H1 (cell line): ENCODE measurements around the gene VDR. TPM values are rescaled to one million over a fixed set of nuclear protein-coding genes. Genes with fewer than 3 reads are reported as not detected.

Experiments used
- CTCF ChIA-PET: fragments of 300-600 bp; sonication (Branson Sonifier 250); formaldehyde crosslinking; loops from one replicate; lab custom pipeline; 2021; ENCODE audit not compliant: partially characterized antibody; lab: Charles Lee
- POLR2A ChIA-PET: fragments of 300-600 bp; sonication (Branson Sonifier 250); formaldehyde crosslinking; loops from one replicate; lab custom pipeline; 2021; ENCODE audit warnings: inconsistent platforms; ENCODE audit not compliant: partially characterized antibody; lab: Charles Lee
- DNase-seq, 2 experiments: peaks; one replicate each; pipeline versions ENCODE4 v3.0.0 to v3.0.0-alpha.2; 2010 to 2022; ENCODE audit warnings: low spot score in 2 of 2, low read depth in 1 of 2, mixed read lengths in 1 of 2
- FAIRE-seq: peaks from 2 replicates; lab custom pipeline; 2011; peaks lifted over from hg19 to GRCh38; lab: Jason Lieb, UNC
- H2AFZ ChIP-seq: 2 replicates; pipeline ENCODE4 v1.8.1; 2012; ENCODE audit warnings: low read length, inconsistent platforms
- H2AK5ac ChIP-seq: 2 replicates; pipeline ENCODE4 v1.6.1; 2013; ENCODE audit warnings: low read depth, low read length
- H2BK120ac ChIP-seq: replicated peaks from 2 replicates; pipeline ENCODE3; 2013; ENCODE audit warnings: low read depth, low read length, inconsistent platforms
- H2BK12ac ChIP-seq: 2 replicates; pipeline ENCODE4 v1.6.1; 2013; ENCODE audit warnings: low read depth, low read length
- H2BK15ac ChIP-seq: 2 replicates; pipeline ENCODE4 v1.6.1; 2013; ENCODE audit warnings: low read length
- H2BK20ac ChIP-seq: 2 replicates; pipeline ENCODE4 v1.6.1; 2013; ENCODE audit warnings: low read length
- H2BK5ac ChIP-seq: 2 replicates; pipeline ENCODE4 v1.6.1; 2013; ENCODE audit warnings: low read depth, low read length
- H3K14ac ChIP-seq: 2 replicates; pipeline ENCODE4 v1.6.1; 2013; ENCODE audit warnings: inconsistent platforms; ENCODE audit not compliant: insufficient read length
- H3K18ac ChIP-seq: 2 replicates; pipeline ENCODE4 v1.6.1; 2013; ENCODE audit warnings: low read length; ENCODE audit errors: extremely low read depth
- H3K23ac ChIP-seq: 2 replicates; pipeline ENCODE4 v1.6.1; 2013; ENCODE audit warnings: inconsistent platforms; ENCODE audit not compliant: insufficient read length
- H3K23me2 ChIP-seq: 2 replicates; pipeline ENCODE4 v1.6.1; 2013; ENCODE audit warnings: low read depth, low read length
- H3K27ac ChIP-seq: 2 replicates; pipeline ENCODE4 v1.6.1; 2011; ENCODE audit warnings: low read depth, low read length, inconsistent platforms
- H3K27me3 ChIP-seq, 4 experiments: replicated peaks in 1 of 4; 1 replicate in 1 of 4; 2 replicates in 3 of 4; pipeline versions ENCODE4 v1.6.1 to v1.8.1; 2011 to 2013; ENCODE audit warnings: low read length in 3 of 4, mild to moderate bottlenecking in 3 of 4, inconsistent platforms in 2 of 4, mixed read lengths in 2 of 4, moderate library complexity in 1 of 4; ENCODE audit not compliant: control insufficient read depth in 3 of 4, insufficient read depth in 3 of 4; ENCODE audit errors: extremely low read depth in 1 of 4
- H3K36me3 ChIP-seq, 4 experiments: 2 replicates each; pipeline versions ENCODE4 v1.6.1 to v1.8.1; 2011 to 2013; ENCODE audit warnings: mild to moderate bottlenecking in 4 of 4, low read length in 3 of 4, moderate library complexity in 2 of 4, control low read depth in 1 of 4, inconsistent platforms in 1 of 4; ENCODE audit not compliant: insufficient read depth in 4 of 4, control insufficient read depth in 2 of 4
- H3K4ac ChIP-seq: replicated peaks from 2 replicates; pipeline ENCODE3; 2013; ENCODE audit warnings: low read length, low read depth, mixed read lengths, inconsistent platforms; ENCODE audit not compliant: insufficient read length
- H3K4me1 ChIP-seq, 4 experiments: replicated peaks in 1 of 4; 1 replicate in 1 of 4; 2 replicates in 3 of 4; pipeline versions ENCODE4 v1.6.1 to v1.8.1; 2011 to 2013; ENCODE audit warnings: low read length in 3 of 4, inconsistent platforms in 2 of 4, mixed read lengths in 1 of 4; ENCODE audit not compliant: insufficient read depth in 4 of 4, control insufficient read depth in 3 of 4
- H3K4me2 ChIP-seq, 2 experiments: 2 replicates each; pipeline versions ENCODE4 v1.6.1 to v1.8.1; 2011 to 2013; ENCODE audit warnings: low read depth in 2 of 2, low read length in 2 of 2, control low read depth in 1 of 2, inconsistent platforms in 1 of 2, mild to moderate bottlenecking in 1 of 2; ENCODE audit not compliant: insufficient read depth in 1 of 2
- H3K4me3 ChIP-seq, 4 experiments: fragments of 200-600, 300-600 bp in 1 of 4; sonication (generic), shearing (Covaris generic), sonication (Bioruptor Twin) in 1 of 4; 2 replicates each; pipeline versions ENCODE4 v1.5.1 to v1.8.1; 2011 to 2016; ENCODE audit warnings: low read length in 4 of 4, low read depth in 3 of 4, control low read depth in 2 of 4, inconsistent platforms in 2 of 4, mild to moderate bottlenecking in 2 of 4, mixed read lengths in 1 of 4, moderate library complexity in 1 of 4; ENCODE audit not compliant: insufficient read depth in 2 of 4; ENCODE audit errors: extremely low read depth in 1 of 4
- H3K56ac ChIP-seq: replicated peaks from 2 replicates; pipeline ENCODE3; 2013; ENCODE audit warnings: low read depth, mild to moderate bottlenecking, mixed read lengths, low read length, inconsistent platforms; ENCODE audit not compliant: insufficient read length
- H3K79me1 ChIP-seq: 2 replicates; pipeline ENCODE4 v1.6.1; 2013; ENCODE audit warnings: low read depth, low read length, control low read depth
- H3K79me2 ChIP-seq, 2 experiments: 2 replicates each; pipeline versions ENCODE4 v1.6.1 to v1.8.1; 2012 to 2013; ENCODE audit warnings: low read length in 2 of 2, mild to moderate bottlenecking in 2 of 2, inconsistent platforms in 1 of 2; ENCODE audit not compliant: insufficient read depth in 2 of 2, control insufficient read depth in 1 of 2
- H3K9ac ChIP-seq, 4 experiments: replicated peaks in 1 of 4; 1 replicate in 1 of 4; 2 replicates in 3 of 4; pipeline versions ENCODE4 v1.6.1 to v1.8.1; 2011 to 2013; ENCODE audit warnings: low read depth in 3 of 4, low read length in 3 of 4, control low read depth in 2 of 4, mild to moderate bottlenecking in 2 of 4, moderate library complexity in 2 of 4, inconsistent platforms in 1 of 4; ENCODE audit errors: extremely low read depth in 1 of 4
- H3K9me3 ChIP-seq, 2 experiments: 2 replicates each; pipeline versions ENCODE4 v1.6.1 to v1.8.1; 2012 to 2013; ENCODE audit warnings: mild to moderate bottlenecking in 2 of 2, moderate library complexity in 2 of 2, control low read depth in 1 of 2, inconsistent platforms in 1 of 2, low read depth in 1 of 2, low read length in 1 of 2, mixed read lengths in 1 of 2; ENCODE audit not compliant: insufficient read depth in 2 of 2
- H4K20me1 ChIP-seq, 2 experiments: replicated peaks in 1 of 2; 2 replicates each; pipeline versions ENCODE3 to v1.8.1; 2011 to 2013; ENCODE audit warnings: inconsistent platforms in 2 of 2, low read length in 2 of 2, mild to moderate bottlenecking in 1 of 2; ENCODE audit not compliant: insufficient read depth in 2 of 2, control insufficient read depth in 1 of 2
- H4K5ac ChIP-seq: 2 replicates; pipeline ENCODE4 v1.6.1; 2013; ENCODE audit warnings: low read length, low read depth, mixed read lengths, inconsistent platforms; ENCODE audit not compliant: insufficient read length
- H4K8ac ChIP-seq: 2 replicates; pipeline ENCODE4 v1.8.0; 2013; ENCODE audit warnings: mild to moderate bottlenecking, moderate library complexity, low read length, inconsistent platforms; ENCODE audit not compliant: insufficient read depth; ENCODE audit errors: extremely low read depth
- H4K91ac ChIP-seq: replicated peaks from 2 replicates; pipeline ENCODE3; 2013; ENCODE audit warnings: low read length, mixed read lengths, inconsistent platforms; ENCODE audit not compliant: insufficient read length
- ATF2 ChIP-seq: IDR thresholded peaks from 2 replicates; pipeline ENCODE4 v1.6.1; 2012; ENCODE audit warnings: low read length, inconsistent platforms
- CEBPB ChIP-seq: IDR thresholded peaks from 2 replicates; pipeline ENCODE4 v1.6.1; 2012; ENCODE audit warnings: low read depth, low read length
- CHD2 ChIP-seq: IDR thresholded peaks from 2 replicates; pipeline ENCODE4 v1.6.1; 2012; ENCODE audit warnings: low read length, improper control_type of control experiment
- CTBP2 ChIP-seq: IDR thresholded peaks from 2 replicates; pipeline ENCODE4 v1.7.0; 2011; ENCODE audit warnings: borderline replicate concordance, mild to moderate bottlenecking, moderate library complexity, mixed read lengths, low read length; ENCODE audit not compliant: insufficient read depth, insufficient read length
- EP300 ChIP-seq, 2 experiments: IDR thresholded peaks; 1 replicate in 1 of 2; 2 replicates in 1 of 2; pipeline ENCODE4 v1.6.1; 2011 to 2012; ENCODE audit warnings: low read depth in 2 of 2, low read length in 2 of 2, mild to moderate bottlenecking in 2 of 2, borderline replicate concordance in 1 of 2, inconsistent platforms in 1 of 2, moderate library complexity in 1 of 2
- FOSL1 ChIP-seq: IDR thresholded peaks from 2 replicates; pipeline ENCODE4 v1.6.1; 2011; ENCODE audit warnings: mild to moderate bottlenecking, low read depth, low read length, moderate library complexity; ENCODE audit not compliant: insufficient read depth
- SRF ChIP-seq: IDR thresholded peaks from 2 replicates; pipeline ENCODE4 v1.6.1; 2011; ENCODE audit warnings: mild to moderate bottlenecking, low read depth, low read length, moderate library complexity
- TCF12 ChIP-seq: IDR thresholded peaks from 2 replicates; pipeline ENCODE4 v1.6.1; 2011; ENCODE audit warnings: low read depth, mild to moderate bottlenecking, low read length
- WGBS, 2 experiments: shearing (Covaris generic) in 1 of 2; methylation state at CpG; one replicate each; pipeline versions ENCODE4 v1.1.6 to v1.1.7; 2013 to 2015; ENCODE audit warnings: low lambda C conversion rate in 2 of 2, mixed read lengths in 2 of 2, inconsistent platforms in 1 of 2, low coverage in 1 of 2, missing lambda C conversion rate in 1 of 2; ENCODE audit not compliant: insufficient replicate concordance in 2 of 2, insufficient coverage in 1 of 2, insufficient read length in 1 of 2; ENCODE audit errors: extremely low coverage in 1 of 2, missing lambda C conversion rate in 1 of 2; 5-methylcytosine and 5-hydroxymethylcytosine counted together
- polyA plus RNA-seq, 7 experiments: library from polyadenylated mRNA; depleted of rRNA in 3 of 7; stranded (reverse) in 5 of 7; unstranded in 2 of 7; fragments of >200 nt in 5 of 7; fragments of 200-250 nt in 2 of 7; gene quantifications; 1 replicate in 5 of 7; 2 replicates in 1 of 7; 4 replicates in 1 of 7; pipeline versions ENCODE4 v1.2.1 to v1.2.3, GENCODE V29; 2011 to 2013; ENCODE audit warnings: missing spikeins in 2 of 7, mixed read lengths in 2 of 7
- total RNA-seq: library from RNA; stranded (reverse); fragmentation: NEBNext Ultra II Directional; extraction: Animal tissue kit (Norgen Biotek cat#: 25700); gene quantifications from 2 replicates; pipeline ENCODE4 v1.2.1, GENCODE V29; 2021

VDR gene
- total and polyA plus RNA-seq, 2 of the 8 experiments (the other 6 are each of a cell fraction or from before 2014, with no cell fraction given) = 0.44 to 0.65 TPM

GRCh38 chr12:47938093-47938492, 33.3 kb upstream of the VDR start:
- H3K23me2 ChIP-seq = peaks cover 3% of the 10 kb centered on the region; the same call in 1 of the 2 replicates
- H2AK5ac ChIP-seq = no peak overlapping the region
- no peak overlapping the region for H3K23ac ChIP-seq
- no peaks in the 10 kb centered on the region for H3K79me1 ChIP-seq
- CTCF ChIA-PET = interaction anchor here (0.7 to 1.3 kb wide), 5 partner anchors 13 to 248 kb away, joined by 3 to 4 read pairs (median 4); no protein-coding TSS in a partner anchor
- H2BK12ac ChIP-seq = no peak overlapping the region
- FAIRE-seq (no peak), DNase-seq (no peak)
- H3K9ac ChIP-seq = no peak overlapping the region
- H3K4me2 ChIP-seq = no peak overlapping the region
- H3K27ac ChIP-seq = no peak overlapping the region
- no peak overlapping the region for H3K18ac ChIP-seq
- WGBS, 2 experiments = no CpG with 5 or more reads among the region's 1 CpG
- peaks cover 0 to 16% (median 13%) of the 10 kb centered on the region in 4 experiments; a peak in 5 of 7 replicates for H3K4me1 ChIP-seq
- H3K36me3 ChIP-seq = no peaks in the 10 kb centered on the region
- H3K27me3 ChIP-seq = peaks cover 0 to 24% (median 13%) of the 10 kb centered on the region in 4 experiments; a peak in 5 of 7 replicates
- H4K8ac ChIP-seq = no peak overlapping the region
- H2BK5ac ChIP-seq = no peak overlapping the region
- H3K4ac ChIP-seq = no peak overlapping the region
- no peak overlapping the region for H2BK20ac ChIP-seq
- no peak overlapping the region for H3K4me3 ChIP-seq
- POLR2A ChIA-PET = interaction anchor here (0.6 to 1.4 kb wide), 3 partner anchors 21 to 253 kb away, joined by 3 to 4 read pairs (median 3); partner anchors contain the start of gene VDR
- H4K20me1 ChIP-seq = no peaks in the 10 kb centered on the region
- no peaks in the 10 kb centered on the region for H3K79me2 ChIP-seq
- no peak overlapping the region for H3K14ac ChIP-seq
- no peak overlapping the region for H2BK15ac ChIP-seq
- no peak overlapping the region for H4K5ac ChIP-seq
- no peak for TF ChIP-seq CEBPB
- no peak for TF ChIP-seq CHD2
- TF ChIP-seq TCF12 = no peak
- TF ChIP-seq ATF2 = no peak
- no peak for TF ChIP-seq FOSL1
- no peak for TF ChIP-seq CTBP2
- TF ChIP-seq EP300 (IDR thresholded peaks at IDR 0.05; ENCODE audit: borderline replicate concordance in 1 of 2, low read depth in 2 of 2, low read length in 2 of 2) = no peak
- TF ChIP-seq SRF = no peak
- no peak overlapping the region for H4K91ac ChIP-seq
- H2AFZ ChIP-seq = no peak overlapping the region
- H3K9me3 ChIP-seq = no peaks in the 10 kb centered on the region
- no peak overlapping the region for H3K56ac ChIP-seq
- no peak overlapping the region for H2BK120ac ChIP-seq
